Gastrocnemius medialis (tissue), 4 donors: ENCODE data around the gene ZNF181. TPM values are rescaled to one million over a fixed set of nuclear protein-coding genes. Genes with fewer than 3 reads are reported as not detected.

ENCODE experiments used
- ATAC-seq, 2 donors: fragments of 150-250 bp; one replicate each; pipeline ENCODE4 v1.9.1; 2016
- DNase-seq, 2 donors: peaks; one replicate each; pipeline ENCODE4 v3.0.0-alpha.2; 2019
- H3K27ac ChIP-seq, 4 donors: fragments of 200-600 bp; sonication (generic); 1 replicate in 1 of 4; 2 replicates in 3 of 4; pipeline ENCODE4 v1.5.1; 2016 to 2018; ENCODE audit warnings: mild to moderate bottlenecking in 2 of 4, moderate library complexity in 1 of 4
- H3K27me3 ChIP-seq, 3 donors: fragments of 200-600 bp; sonication (generic) in 2 of 3; 1 replicate in 1 of 3; 2 replicates in 2 of 3; pipeline versions ENCODE4 v1.5.1 to v1.6.0; 2016 to 2019; ENCODE audit warnings: mild to moderate bottlenecking in 1 of 3, moderate library complexity in 1 of 3
- H3K36me3 ChIP-seq, 2 donors: fragments of 200-600 bp; sonication (generic) in 1 of 2; one replicate each; pipeline ENCODE4 v1.5.1; 2017 to 2018
- H3K4me1 ChIP-seq, 2 donors: fragments of 200-600 bp; sonication (generic) in 1 of 2; one replicate each; pipeline ENCODE4 v1.5.1; 2016 to 2017; ENCODE audit warnings: mild to moderate bottlenecking in 2 of 2
- H3K4me3 ChIP-seq, 4 donors: fragments of 200-600 bp; sonication (generic) in 3 of 4; 1 replicate in 1 of 4; 2 replicates in 3 of 4; pipeline ENCODE4 v1.5.1; 2016 to 2019; ENCODE audit warnings: mild to moderate bottlenecking in 2 of 4
- H3K9me3 ChIP-seq, 3 donors: fragments of 200-600 bp; sonication (generic) in 2 of 3; 1 replicate in 1 of 3; 2 replicates in 2 of 3; pipeline ENCODE4 v1.5.1; 2016 to 2019
- CTCF ChIP-seq, 5 experiments: fragments of 450-650 bp in 3 of 5; fragments of 200-600 bp in 2 of 5; sonication (generic) in 2 of 5; IDR thresholded peaks in 4 of 5; conservative IDR thresholded peaks in 1 of 5; 1 replicate in 4 of 5; 2 replicates in 1 of 5; pipeline ENCODE4 v1.5.1; 2016 to 2019; ENCODE audit warnings: antibody characterized with exemption in 5 of 5, mild to moderate bottlenecking in 3 of 5, moderate library complexity in 3 of 5
- POLR2A ChIP-seq, 2 donors: fragments of 450-650 bp; IDR thresholded peaks; one replicate each; pipeline ENCODE4 v1.6.1; 2017; ENCODE audit warnings: antibody characterized with exemption in 2 of 2, mild to moderate bottlenecking in 2 of 2, moderate library complexity in 2 of 2
- in situ Hi-C, 4 donors: fragments of 200-750 bp; cut with MboI; loops; one replicate each; pipeline versions ENCODE4 v1.15.0 to v1.8.0; 2017; ENCODE audit warnings: low sequenced_read_pairs in 4 of 4
- intact Hi-C: fragments of 100-400 bp; cut with DNase I; formaldehyde crosslinking; loops from one replicate; pipeline ENCODE4 v1.15.1; 2023; ENCODE audit warnings: low total_unique reads
- total RNA-seq, 4 donors: library from RNA; depleted of rRNA; stranded (reverse); fragments of >200 nt; gene quantifications; one replicate each; pipeline versions ENCODE4 v1.1.0 to v1.2.3, GENCODE V29; 2016

Gene ZNF181
- total RNA-seq, 4 donors from 2014 or later = 27.3 to 77.9 (median 49.3) TPM

- Histone ChIP-seq H3K4me3 (no peak overlapping the region), H3K27me3 (peaks cover 0 to 2% (median 0%) of the 10 kb centered on the region in 3 donors), H3K27ac (no peak overlapping the region), H3K4me1 (no peaks in the 10 kb centered on the region), H3K36me3 (no peaks in the 10 kb centered on the region), H3K9me3 (no peaks in the 10 kb centered on the region)
- DNase-seq (no peak), ATAC-seq (no peak)
- in situ Hi-C loops = no loop called here
- no peak for TF ChIP-seq POLR2A (IDR thresholded peaks at IDR 0.05)
- TF ChIP-seq CTCF (IDR thresholded peaks at IDR 0.05 in 4 of 5, conservative IDR thresholded peaks at IDR 0.05 in 1 of 5) = no peak
- intact Hi-C loops = no loop called here
These were observed 8.6 kb upstream of the ZNF181 start for GRCh38 chr19:34725400-34725799.

GRCh38 chr19:34731019-34731829, 2.8 kb upstream of the ZNF181 start:
- intact Hi-C loops = no loop called here
- no peak for ATAC-seq
- no peak for TF ChIP-seq CTCF (IDR thresholded peaks at IDR 0.05 in 4 of 5, conservative IDR thresholded peaks at IDR 0.05 in 1 of 5)
- TF ChIP-seq POLR2A (IDR thresholded peaks at IDR 0.05) = no peak
- Histone ChIP-seq H3K27ac (no peak overlapping the region), H3K27me3 (peaks cover 0 to 2% (median 0%) of the 10 kb centered on the region in 3 donors), H3K4me1 (peaks cover 22 to 25% of the 10 kb centered on the region in 2 donors), H3K36me3 (peaks cover 0 to 8% of the 10 kb centered on the region in 2 donors), H3K4me3 (no peak overlapping the region), H3K9me3 (no peaks in the 10 kb centered on the region)
- no peak for DNase-seq
- in situ Hi-C loops = loop anchor here in 1 of 4 donors (10.0 kb wide), 1 partner anchor 56 kb away; the partner anchor contains the start of genes SCGB2B2 and ZNF302

GRCh38 chr19:34731964-34732363, 2.1 kb upstream of the ZNF181 start:
- Histone ChIP-seq H3K36me3 (peaks cover 0 to 16% of the 10 kb centered on the region in 2 donors), H3K4me3 (no peak overlapping the region), H3K4me1 (peaks cover 29 to 32% of the 10 kb centered on the region in 2 donors), H3K27ac (peak overlapping the region in 1 of 4 donors; percentile 97), H3K27me3 (no peaks in the 10 kb centered on the region), H3K9me3 (no peaks in the 10 kb centered on the region)
- no peak for ATAC-seq
- in situ Hi-C loops = loop anchor here in 1 of 4 donors (10.0 kb wide), 1 partner anchor 57 kb away; the partner anchor contains the start of genes SCGB2B2 and ZNF302
- TF ChIP-seq CTCF (IDR thresholded peaks at IDR 0.05 in 4 of 5, conservative IDR thresholded peaks at IDR 0.05 in 1 of 5) (no peak), POLR2A (IDR thresholded peaks at IDR 0.05) (no peak)
- no peak for DNase-seq
- intact Hi-C loops = no loop called here

GRCh38 chr19:34732612-34733211, 1.3 kb upstream of the ZNF181 start:
- H3K27me3 ChIP-seq = no peaks in the 10 kb centered on the region
- no peak for DNase-seq
- no peak for ATAC-seq
- peak overlapping the region; percentile 96 to 100 (median 98) for H3K27ac ChIP-seq
- intact Hi-C loops (no loop called here), in situ Hi-C loops (loop anchor here in 1 of 4 donors (10.0 kb wide), 1 partner anchor 58 kb away; the partner anchor contains the start of genes SCGB2B2 and ZNF302)
- H3K9me3 ChIP-seq = no peaks in the 10 kb centered on the region
- peaks cover 30 to 34% of the 10 kb centered on the region in 2 donors for H3K4me1 ChIP-seq
- H3K36me3 ChIP-seq = peaks cover 0 to 23% of the 10 kb centered on the region in 2 donors
- H3K4me3 ChIP-seq = peak overlapping the region; percentile 77 to 98 (median 86)
- TF ChIP-seq CTCF (IDR thresholded peaks at IDR 0.05 in 4 of 5, conservative IDR thresholded peaks at IDR 0.05 in 1 of 5) (no peak), POLR2A (IDR thresholded peaks at IDR 0.05) (no peak)
